Measurements from ENCODE around the gene TSHB.

Gene TSHB

DNA sequence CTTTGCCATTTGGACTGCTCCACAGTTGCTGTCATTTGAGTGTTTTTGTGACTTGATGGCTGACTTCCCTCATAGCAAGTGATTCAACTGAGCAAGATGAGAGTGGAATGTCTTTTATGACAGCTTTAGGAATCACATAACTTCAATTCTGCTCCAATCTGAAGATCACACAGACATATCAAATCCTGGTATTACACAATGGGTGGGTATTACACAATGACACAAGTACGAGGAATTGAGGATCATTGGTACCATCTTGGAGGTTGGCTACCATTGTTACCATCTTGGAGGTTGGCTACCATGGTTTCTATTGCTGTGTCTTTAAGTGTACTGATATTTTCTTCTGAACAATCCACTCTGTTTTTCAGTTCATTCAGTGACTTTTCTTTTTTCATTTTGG is 8.5 kb upstream of the TSHB start:
- Histone ChIP-seq H3F3A (ENCODE audit: insufficient read depth, low read length) (no peaks in the 10 kb centered on the region), H3K27ac (ENCODE audit: low read depth, low read length, poor library complexity, severe bottlenecking) (no peak overlapping the region), H3K36me3 (ENCODE audit: insufficient read depth, low read length) (no peaks in the 10 kb centered on the region), H2AFZ (ENCODE audit: low read length) (no peak overlapping the region), H3K4me2 (ENCODE audit: low read length) (no peak overlapping the region), H3K9me3 (ENCODE audit: low read length) (no peaks in the 10 kb centered on the region), H3K4me1 (ENCODE audit: insufficient read depth, low read length, severe bottlenecking) (no peaks in the 10 kb centered on the region), H3K9ac (ENCODE audit: low read length) (no peak overlapping the region), H3K9me2 (ENCODE audit: low read depth, low read length) (no peaks in the 10 kb centered on the region), H4K20me1 (ENCODE audit: insufficient read depth, low read length) (no peaks in the 10 kb centered on the region), H3K79me2 (ENCODE audit: insufficient read depth, low read length) (no peaks in the 10 kb centered on the region), H3K4me3 (ENCODE audit: low read depth, low read length, poor library complexity, severe bottlenecking) (no peak overlapping the region), H3K27me3 (ENCODE audit: insufficient read depth, low read length) (no peaks in the 10 kb centered on the region)
- TF ChIP-seq EZH2 (IDR thresholded peaks at IDR 0.05; ENCODE audit: borderline replicate concordance, low read length) = no peak
- TF ChIP-seq, protein P1, sequence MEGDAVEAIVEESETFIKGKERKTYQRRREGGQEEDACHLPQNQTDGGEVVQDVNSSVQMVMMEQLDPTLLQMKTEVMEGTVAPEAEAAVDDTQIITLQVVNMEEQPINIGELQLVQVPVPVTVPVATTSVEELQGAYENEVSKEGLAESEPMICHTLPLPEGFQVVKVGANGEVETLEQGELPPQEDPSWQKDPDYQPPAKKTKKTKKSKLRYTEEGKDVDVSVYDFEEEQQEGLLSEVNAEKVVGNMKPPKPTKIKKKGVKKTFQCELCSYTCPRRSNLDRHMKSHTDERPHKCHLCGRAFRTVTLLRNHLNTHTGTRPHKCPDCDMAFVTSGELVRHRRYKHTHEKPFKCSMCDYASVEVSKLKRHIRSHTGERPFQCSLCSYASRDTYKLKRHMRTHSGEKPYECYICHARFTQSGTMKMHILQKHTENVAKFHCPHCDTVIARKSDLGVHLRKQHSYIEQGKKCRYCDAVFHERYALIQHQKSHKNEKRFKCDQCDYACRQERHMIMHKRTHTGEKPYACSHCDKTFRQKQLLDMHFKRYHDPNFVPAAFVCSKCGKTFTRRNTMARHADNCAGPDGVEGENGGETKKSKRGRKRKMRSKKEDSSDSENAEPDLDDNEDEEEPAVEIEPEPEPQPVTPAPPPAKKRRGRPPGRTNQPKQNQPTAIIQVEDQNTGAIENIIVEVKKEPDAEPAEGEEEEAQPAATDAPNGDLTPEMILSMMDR (IDR thresholded peaks at IDR 0.05; ENCODE audit: low read length) = no peak

DNA sequence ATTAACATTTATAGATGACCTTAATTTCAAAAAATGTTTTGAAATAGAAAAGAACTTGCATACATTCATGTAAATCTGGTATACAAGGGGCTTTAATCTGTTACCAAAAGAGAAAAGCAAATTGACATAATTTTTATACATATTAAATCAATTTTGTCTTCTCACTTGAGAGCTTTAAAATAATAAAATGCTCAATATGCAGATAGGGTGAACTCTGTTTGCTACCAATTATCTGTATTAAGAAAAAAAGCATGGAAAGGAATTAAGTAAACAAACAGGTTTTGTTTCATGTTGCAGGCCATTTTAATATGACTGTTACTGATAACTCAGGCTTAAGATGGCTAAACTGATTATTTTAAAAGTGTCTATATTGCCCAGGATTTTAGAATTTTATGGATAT is 6.0 kb upstream of the TSHB start:
- H3K36me3 ChIP-seq (ENCODE audit: insufficient read depth, low read length) = no peaks in the 10 kb centered on the region
- H3K9ac ChIP-seq (ENCODE audit: low read length) = no peak overlapping the region
- H3K27ac ChIP-seq (ENCODE audit: low read depth, low read length, poor library complexity, severe bottlenecking) = no peak overlapping the region
- no peak overlapping the region for H3K4me2 ChIP-seq (ENCODE audit: low read length)
- H3K4me3 ChIP-seq (ENCODE audit: low read depth, low read length, poor library complexity, severe bottlenecking) = no peak overlapping the region
- no peaks in the 10 kb centered on the region for H3K4me1 ChIP-seq (ENCODE audit: insufficient read depth, low read length, severe bottlenecking)
- H3K79me2 ChIP-seq (ENCODE audit: insufficient read depth, low read length) = no peaks in the 10 kb centered on the region
- no peaks in the 10 kb centered on the region for H3K9me2 ChIP-seq (ENCODE audit: low read depth, low read length)
- H4K20me1 ChIP-seq (ENCODE audit: insufficient read depth, low read length) = no peaks in the 10 kb centered on the region
- H3K27me3 ChIP-seq (ENCODE audit: insufficient read depth, low read length) = no peaks in the 10 kb centered on the region
- H3K9me3 ChIP-seq (ENCODE audit: low read length) = no peaks in the 10 kb centered on the region
- TF ChIP-seq, protein P1 (IDR thresholded peaks at IDR 0.05; ENCODE audit: low read length) = no peak
- no peak for TF ChIP-seq EZH2 (IDR thresholded peaks at IDR 0.05; ENCODE audit: borderline replicate concordance, low read length)
- no peak overlapping the region for H2AFZ ChIP-seq (ENCODE audit: low read length)
- H3F3A ChIP-seq (ENCODE audit: insufficient read depth, low read length) = no peaks in the 10 kb centered on the region

DNA sequence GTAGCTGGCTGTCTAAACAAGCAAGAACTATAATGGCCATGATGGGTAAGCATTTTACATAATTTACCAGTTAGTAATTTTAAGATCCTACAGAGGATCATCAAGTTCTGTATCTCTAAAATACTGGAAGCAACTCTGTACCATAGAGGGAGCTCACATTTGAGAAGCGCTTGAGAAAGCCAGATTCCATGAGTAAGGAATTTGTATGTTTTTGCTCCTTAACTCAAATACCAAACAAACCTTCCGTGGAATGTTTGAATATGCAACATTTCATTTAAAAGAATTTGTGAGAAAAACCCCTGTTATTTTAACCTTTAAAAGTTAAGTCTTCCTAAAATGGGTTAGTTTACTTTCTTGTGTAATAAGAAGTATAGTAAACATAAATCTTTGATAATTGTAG is 2.0 kb downstream of the TSHB start:
- Histone ChIP-seq H3K79me2 (ENCODE audit: insufficient read depth, low read length) (no peaks in the 10 kb centered on the region), H4K20me1 (ENCODE audit: insufficient read depth, low read length) (no peaks in the 10 kb centered on the region), H3K9ac (ENCODE audit: low read length) (no peak overlapping the region), H3F3A (ENCODE audit: insufficient read depth, low read length) (no peaks in the 10 kb centered on the region), H3K27ac (ENCODE audit: low read depth, low read length, poor library complexity, severe bottlenecking) (no peak overlapping the region), H3K9me3 (ENCODE audit: low read length) (no peaks in the 10 kb centered on the region), H3K4me2 (ENCODE audit: low read length) (no peak overlapping the region), H2AFZ (ENCODE audit: low read length) (no peak overlapping the region), H3K4me3 (ENCODE audit: low read depth, low read length, poor library complexity, severe bottlenecking) (no peak overlapping the region), H3K9me2 (ENCODE audit: low read depth, low read length) (no peaks in the 10 kb centered on the region), H3K27me3 (ENCODE audit: insufficient read depth, low read length) (no peaks in the 10 kb centered on the region), H3K36me3 (ENCODE audit: insufficient read depth, low read length) (no peaks in the 10 kb centered on the region), H3K4me1 (ENCODE audit: insufficient read depth, low read length, severe bottlenecking) (no peaks in the 10 kb centered on the region)
- TF ChIP-seq, protein P1 (IDR thresholded peaks at IDR 0.05; ENCODE audit: low read length) = no peak
- TF ChIP-seq EZH2 (IDR thresholded peaks at IDR 0.05; ENCODE audit: borderline replicate concordance, low read length) = no peak
